Activated CD8-positive, alpha-beta T cell treated with anti-CD3 and anti-CD28 coated beads, Interleukin-2, amount 10 ng/mL, durations not matched to agents 7 days and 5 days (primary cell): ENCODE data around the gene MIB1. TPM values are rescaled to one million over a fixed set of nuclear protein-coding genes. Genes with fewer than 3 reads are reported as not detected.
"Not testable (repeated sequence)": the region's sequence is repeated elsewhere in the genome, so short reads cannot be mapped to it uniquely, and the experiment has no call there.

Experiments used
- ATAC-seq: fragments of 150-1000 bp; cut with Tn5 transposase; one replicate; pipeline ENCODE4 v1.10.0; 2021; ENCODE audit warnings: moderate library complexity
- CTCF ChIA-PET: fragments of 350-600 bp; sonication (Branson Sonifier 250); formaldehyde crosslinking; loops from one replicate; lab custom pipeline; 2021; ENCODE audit warnings: antibody characterized with exemption; lab: Charles Lee
- POLR2A ChIA-PET: fragments of 350-600 bp; sonication (Branson Sonifier 250); formaldehyde crosslinking; loops from one replicate; lab custom pipeline; 2021; ENCODE audit warnings: antibody characterized with exemption; lab: Charles Lee
- DNase-seq: peaks from one replicate; pipeline ENCODE4 v3.0.0-alpha.2; 2020
- H3K27ac Mint-ChIP-seq: one replicate; pipeline ENCODE4 v1.8.0; 2021; ENCODE audit warnings: mild to moderate bottlenecking, mixed read lengths
- H3K27me3 Mint-ChIP-seq: one replicate; pipeline ENCODE4 v1.8.0; 2021; ENCODE audit warnings: low read depth, mixed read lengths
- H3K36me3 Mint-ChIP-seq: one replicate; pipeline ENCODE4 v1.8.0; 2021; ENCODE audit warnings: low read depth, mixed read lengths
- H3K4me1 Mint-ChIP-seq: one replicate; pipeline ENCODE4 v1.8.0; 2021; ENCODE audit warnings: low read depth, mixed read lengths
- H3K4me3 Mint-ChIP-seq: one replicate; pipeline ENCODE4 v1.8.0; 2021; ENCODE audit warnings: mild to moderate bottlenecking, mixed read lengths
- H3K9me3 Mint-ChIP-seq: one replicate; pipeline ENCODE4 v1.8.0; 2022; ENCODE audit warnings: mixed read lengths; ENCODE audit not compliant: insufficient read depth
- total RNA-seq, 2 experiments: library from RNA; stranded (reverse); gene quantifications; one replicate each; pipeline ENCODE4 v1.2.3, GENCODE V29; 2021

Gene MIB1
- total RNA-seq, 2 experiments from 2014 or later = 32.6 to 37.4 TPM

DNA sequence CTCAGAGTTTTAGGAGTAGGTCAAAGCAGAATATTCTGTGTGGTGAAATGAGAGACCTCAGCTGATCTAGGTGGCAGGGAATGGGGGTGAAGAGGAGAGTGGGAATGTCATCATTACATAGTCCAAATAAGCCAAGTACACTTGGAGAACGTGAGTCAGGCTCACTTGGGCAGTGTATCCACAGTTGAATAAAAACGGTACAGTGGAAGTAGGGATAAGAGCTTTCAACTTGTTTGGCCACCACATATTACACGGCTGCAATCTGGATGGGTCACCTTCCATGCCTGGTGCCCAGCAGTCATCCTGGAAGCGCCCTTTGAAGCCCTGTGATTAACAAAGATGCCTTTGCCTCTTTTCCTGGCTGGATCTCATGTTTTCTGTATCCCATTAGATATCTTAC, 28.6 kb downstream of the MIB1 start:
- H3K4me1 Mint-ChIP-seq = peaks cover 3% of the 10 kb centered on the region
- no peak overlapping the region for H3K27ac Mint-ChIP-seq
- no peaks in the 10 kb centered on the region for H3K27me3 Mint-ChIP-seq
- ChIA-PET CTCF (no interaction called here), POLR2A (no interaction called here)
- no peak overlapping the region for H3K4me3 Mint-ChIP-seq
- H3K36me3 Mint-ChIP-seq = peaks cover 45% of the 10 kb centered on the region
- DNase-seq (no peak), ATAC-seq (no peak)
- H3K9me3 Mint-ChIP-seq = no peaks in the 10 kb centered on the region

- H3K4me1 Mint-ChIP-seq = no peaks in the 10 kb centered on the region
These were observed 34.1 kb downstream of the MIB1 start for GRCh38 chr18:21774722-21775121.

GRCh38 chr18:21777814-21778213, 37.2 kb downstream of the MIB1 start:
- H3K4me1 Mint-ChIP-seq = no peaks in the 10 kb centered on the region
- ATAC-seq (no peak), DNase-seq (no peak)
- ChIA-PET CTCF (no interaction called here), POLR2A (no interaction called here)
- H3K9me3 Mint-ChIP-seq = no peaks in the 10 kb centered on the region
- H3K36me3 Mint-ChIP-seq = peaks cover 37% of the 10 kb centered on the region
- no peak overlapping the region for H3K27ac Mint-ChIP-seq
- no peak overlapping the region for H3K4me3 Mint-ChIP-seq
- no peaks in the 10 kb centered on the region for H3K27me3 Mint-ChIP-seq

More at GRCh38 chr18:21774722-21775121, 34.1 kb downstream of the MIB1 start:
- H3K9me3 Mint-ChIP-seq = no peaks in the 10 kb centered on the region
- H3K4me3 Mint-ChIP-seq = no peak overlapping the region
- ATAC-seq = no peak
- no peak overlapping the region for H3K27ac Mint-ChIP-seq
- H3K27me3 Mint-ChIP-seq = no peaks in the 10 kb centered on the region
- no peak for DNase-seq
- POLR2A ChIA-PET = no interaction called here
- CTCF ChIA-PET = no interaction called here
- H3K36me3 Mint-ChIP-seq = peaks cover 27% of the 10 kb centered on the region

- Mint-ChIP-seq H3K36me3 (peaks cover 56% of the 10 kb centered on the region), H3K4me3 (no peak overlapping the region), H3K4me1 (no peaks in the 10 kb centered on the region), H3K9me3 (peaks cover 11% of the 10 kb centered on the region), H3K27me3 (no peaks in the 10 kb centered on the region), H3K27ac (no peak overlapping the region)
- DNase-seq = no peak
- no peak for ATAC-seq
- ChIA-PET CTCF (interaction anchor here (0.6 kb wide), 1 partner anchor 11 kb away, joined by 3 read pairs; no protein-coding TSS in a partner anchor), POLR2A (interaction anchor here (0.6 kb wide), 1 partner anchor 94 kb away, joined by 6 read pairs; no protein-coding TSS in a partner anchor)
These were observed 45.9 kb downstream of the MIB1 start for GRCh38 chr18:21786526-21786925.

- H3K27me3 Mint-ChIP-seq, CTCF ChIA-PET, H3K4me1 Mint-ChIP-seq, H3K4me3 Mint-ChIP-seq, DNase-seq, H3K9me3 Mint-ChIP-seq, H3K27ac Mint-ChIP-seq, ATAC-seq: not testable (repeated sequence)
- H3K36me3 Mint-ChIP-seq = peaks cover 24% of the 10 kb centered on the region
- POLR2A ChIA-PET = interaction anchor here (0.9 kb wide), 1 partner anchor 92 kb away, joined by 3 read pairs; no protein-coding TSS in a partner anchor
These were observed 55.5 kb downstream of the MIB1 start for GRCh38 chr18:21796089-21796488.

GRCh38 chr18:21798126-21798525, 57.5 kb downstream of the MIB1 start:
- CTCF ChIA-PET = no interaction called here
- H3K27me3 Mint-ChIP-seq = no peaks in the 10 kb centered on the region
- DNase-seq (no peak), ATAC-seq (no peak)
- no peak overlapping the region for H3K4me3 Mint-ChIP-seq
- no peaks in the 10 kb centered on the region for H3K4me1 Mint-ChIP-seq
- peaks cover 27% of the 10 kb centered on the region for H3K36me3 Mint-ChIP-seq
- POLR2A ChIA-PET = no interaction called here
- H3K27ac Mint-ChIP-seq = no peak overlapping the region
- H3K9me3 Mint-ChIP-seq = no peaks in the 10 kb centered on the region

- Mint-ChIP-seq H3K27me3 (no peaks in the 10 kb centered on the region), H3K4me1 (no peaks in the 10 kb centered on the region), H3K9me3 (no peaks in the 10 kb centered on the region), H3K4me3 (no peak overlapping the region), H3K27ac (no peak overlapping the region), H3K36me3 (peaks cover 24% of the 10 kb centered on the region)
- ChIA-PET CTCF (no interaction called here), POLR2A (no interaction called here)
- no peak for DNase-seq
- ATAC-seq = no peak
These were observed 59.1 kb downstream of the MIB1 start for GRCh38 chr18:21799721-21800120.

- ChIA-PET CTCF (interaction anchor here (1.4 kb wide), 1 partner anchor 10 kb away, joined by 3 read pairs; no protein-coding TSS in a partner anchor), POLR2A (no interaction called here)
- H3K36me3 Mint-ChIP-seq = peaks cover 26% of the 10 kb centered on the region
- DNase-seq (no peak), ATAC-seq (no peak)
- no peaks in the 10 kb centered on the region for H3K27me3 Mint-ChIP-seq
- H3K9me3 Mint-ChIP-seq = peaks cover 2% of the 10 kb centered on the region
- no peak overlapping the region for H3K4me3 Mint-ChIP-seq
- no peaks in the 10 kb centered on the region for H3K4me1 Mint-ChIP-seq
- no peak overlapping the region for H3K27ac Mint-ChIP-seq
These were observed 62.9 kb downstream of the MIB1 start for GRCh38 chr18:21803495-21803894.

GRCh38 chr18:21805771-21806366, 65.3 kb downstream of the MIB1 start:
- Mint-ChIP-seq H3K27ac (no peak overlapping the region), H3K9me3 (peaks cover 9% of the 10 kb centered on the region), H3K36me3 (peaks cover 40% of the 10 kb centered on the region), H3K4me1 (no peaks in the 10 kb centered on the region), H3K4me3 (no peak overlapping the region), H3K27me3 (no peaks in the 10 kb centered on the region)
- CTCF ChIA-PET = no interaction called here
- POLR2A ChIA-PET = no interaction called here
- DNase-seq = no peak
- no peak for ATAC-seq

GRCh38 chr18:21808185-21808584, 67.6 kb downstream of the MIB1 start:
- Mint-ChIP-seq H3K4me3 (no peak overlapping the region), H3K27ac (no peak overlapping the region), H3K4me1 (no peaks in the 10 kb centered on the region), H3K36me3 (peaks cover 37% of the 10 kb centered on the region), H3K9me3 (peaks cover 9% of the 10 kb centered on the region), H3K27me3 (no peaks in the 10 kb centered on the region)
- no peak for DNase-seq
- CTCF ChIA-PET = interaction anchor here (1.6 kb wide), 1 partner anchor 12 kb away, joined by 10 read pairs; no protein-coding TSS in a partner anchor
- POLR2A ChIA-PET = no interaction called here
- ATAC-seq = no peak

DNA sequence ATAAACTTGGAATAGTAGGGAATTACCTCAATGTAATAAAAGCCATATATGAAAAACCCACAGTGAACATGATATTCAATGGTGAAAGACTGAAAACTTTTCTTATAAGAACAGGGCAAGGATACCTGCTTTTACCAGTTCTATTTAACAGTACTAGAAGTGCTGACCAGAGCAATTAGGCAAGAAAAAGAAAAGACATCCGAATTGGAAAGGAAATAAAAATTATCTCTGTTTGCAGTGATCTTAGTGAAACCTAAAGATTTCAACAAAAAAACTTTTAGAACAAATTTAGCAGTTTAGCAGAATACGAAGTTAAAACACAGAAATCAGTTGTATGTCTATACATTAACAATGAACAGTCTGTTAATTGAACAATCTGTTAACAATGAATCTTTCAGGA, 69.1 kb downstream of the MIB1 start:
- ChIA-PET POLR2A (no interaction called here), CTCF (no interaction called here)
- ATAC-seq = no peak
- Mint-ChIP-seq H3K4me3 (no peak overlapping the region), H3K27me3 (no peaks in the 10 kb centered on the region), H3K4me1 (no peaks in the 10 kb centered on the region), H3K27ac (no peak overlapping the region), H3K9me3 (peaks cover 9% of the 10 kb centered on the region), H3K36me3 (peaks cover 37% of the 10 kb centered on the region)
- no peak for DNase-seq

DNA sequence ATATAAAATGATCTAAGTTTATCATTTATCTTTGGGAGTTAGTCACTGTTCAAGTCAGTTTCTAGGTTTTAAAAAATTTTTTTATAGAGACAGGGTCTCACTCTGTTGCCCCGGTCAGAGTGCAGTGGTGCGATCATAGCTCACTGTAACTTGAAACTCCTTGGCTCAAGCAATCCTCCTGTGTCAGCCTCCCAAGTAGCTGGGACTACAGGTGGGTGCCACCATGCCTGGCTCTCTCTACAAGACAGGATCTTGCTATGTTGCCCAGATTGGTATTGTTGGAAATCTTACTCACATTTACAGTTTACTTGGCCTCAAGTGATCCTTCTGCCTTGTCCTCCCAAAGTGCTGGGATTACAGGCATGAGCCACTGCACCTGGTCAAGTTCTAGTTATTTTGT, 74.5 kb downstream of the MIB1 start:
- Mint-ChIP-seq H3K27me3 (no peaks in the 10 kb centered on the region), H3K4me1 (no peaks in the 10 kb centered on the region), H3K4me3 (no peak overlapping the region), H3K27ac (no peak overlapping the region), H3K9me3 (no peaks in the 10 kb centered on the region), H3K36me3 (peaks cover 29% of the 10 kb centered on the region)
- CTCF ChIA-PET = no interaction called here
- DNase-seq = no peak
- POLR2A ChIA-PET = no interaction called here
- ATAC-seq = no peak
